D721Med (cell line): ENCODE results near the gene CPEB3.

Experiments used
- DNase-seq: peaks from one replicate; pipeline ENCODE4 v3.0.0; 2011; ENCODE audit warnings: low spot score; ENCODE audit not compliant: insufficient read length
- FAIRE-seq: peaks from 2 replicates; lab custom pipeline; 2011; peaks lifted over from hg19 to GRCh38; lab: Jason Lieb, UNC
- CTCF ChIP-seq: IDR thresholded peaks from 2 replicates; pipeline ENCODE4 v1.5.1; 2012; ENCODE audit warnings: mild to moderate bottlenecking, control low read depth; ENCODE audit not compliant: insufficient read depth; ENCODE audit errors: missing control alignments

Gene CPEB3

GRCh38 chr10:92187101-92187500 is 103.8 kb downstream of the CPEB3 start:
- DNase-seq (no peak), FAIRE-seq (no peak)
- TF ChIP-seq CTCF: no peak

GRCh38 chr10:92184977-92185376 is 105.9 kb downstream of the CPEB3 start:
- no peak for TF ChIP-seq CTCF
- DNase-seq (no peak), FAIRE-seq (no peak)

GRCh38 chr10:92183199-92183598 is 107.7 kb downstream of the CPEB3 start:
- no peak for TF ChIP-seq CTCF
- DNase-seq: no peak
- no peak for FAIRE-seq

GRCh38 chr10:92181575-92181974 is 109.3 kb downstream of the CPEB3 start:
- TF ChIP-seq CTCF: no peak
- no peak for FAIRE-seq
- DNase-seq: no peak

- TF ChIP-seq CTCF: no peak
- no peak for FAIRE-seq
- no peak for DNase-seq
These were observed 110.5 kb downstream of the CPEB3 start for GRCh38 chr10:92180399-92180798.

GRCh38 chr10:92177546-92177945 is 113.3 kb downstream of the CPEB3 start:
- FAIRE-seq (no peak), DNase-seq (no peak)
- TF ChIP-seq CTCF: no peak

GRCh38 chr10:92175164-92175563 is 115.7 kb downstream of the CPEB3 start:
- peak; percentile 25 for FAIRE-seq
- DNase-seq: no peak
- TF ChIP-seq CTCF: no peak
